ENCODE results near the gene FNBP1L.

DNA sequence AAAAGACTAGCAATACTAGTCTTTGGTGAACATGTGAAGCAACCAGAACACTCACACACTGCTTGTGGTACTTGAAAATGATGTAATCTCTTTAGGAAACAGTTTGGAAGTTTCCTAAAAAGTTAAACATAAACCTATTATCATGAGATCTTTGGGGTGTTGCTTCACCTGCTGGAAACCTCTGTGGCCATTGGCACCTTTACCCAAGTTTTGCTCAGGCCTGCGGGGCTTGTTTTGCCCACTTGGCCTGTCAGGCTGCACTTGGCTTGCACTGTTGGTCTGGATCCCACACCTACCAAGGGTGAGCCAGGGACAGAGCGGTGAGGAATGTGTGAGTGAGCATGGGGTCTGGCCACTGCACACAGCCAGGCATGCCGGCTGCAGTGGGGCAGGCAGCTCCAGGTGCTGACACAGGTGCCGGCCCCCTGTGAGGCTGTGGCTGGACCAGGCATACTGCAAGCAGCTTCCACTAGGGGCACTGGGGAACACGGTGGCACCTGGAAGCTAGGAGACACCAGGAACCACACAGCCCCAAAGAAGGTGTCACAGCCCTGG, 14.4 kb upstream of the FNBP1L start:
- no peak for TF ChIP-seq POLR2AphosphoS5 (IDR thresholded peaks at IDR 0.05; ENCODE audit: borderline replicate concordance, low read depth, low read length)
- no peak for TF ChIP-seq EZH2 (IDR thresholded peaks at IDR 0.05)
- no peak for TF ChIP-seq FOXP2 (optimal IDR thresholded peaks at IDR 0.05; ENCODE audit: control extremely low read depth, extremely low read length, insufficient read depth)

All from SK-N-MC (cell line).